HG02943 (cell line): ENCODE data around the gene DEPDC7.
"Not testable (repeated sequence)": the region's sequence is repeated elsewhere in the genome, so short reads cannot be mapped to it uniquely, and the experiment has no call there.

Experiments used
- ATAC-seq: cut with Tn5 transposase; IDR thresholded peaks from one replicate; pipeline ENCODE4 v1.9.1; 2021; ENCODE audit warnings: mild to moderate bottlenecking, low read depth, moderate library complexity; ENCODE audit not compliant: unreplicated experiment

Gene DEPDC7

DNA sequence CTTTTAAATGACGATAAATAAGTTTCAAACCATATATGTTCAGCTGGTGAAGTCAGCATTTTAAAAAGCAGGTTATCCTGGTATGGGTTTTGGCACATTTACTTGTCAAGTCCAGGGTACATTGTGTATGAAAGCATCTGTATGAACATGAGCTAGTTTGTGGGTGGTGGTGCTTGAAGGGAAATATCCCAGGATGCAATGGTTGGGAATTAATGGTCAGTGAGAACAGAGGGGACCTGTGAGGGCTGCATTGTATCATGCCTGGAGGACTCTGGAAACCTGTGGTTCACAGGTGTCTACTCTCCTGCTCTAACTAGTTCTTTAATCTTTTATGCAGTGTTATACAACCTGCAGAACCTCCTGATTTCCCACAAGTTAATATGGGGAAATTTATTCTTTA lies 5.8 kb downstream of the DEPDC7 start:
- ATAC-seq: no peak

- no peak for ATAC-seq
Observed at GRCh38 chr11:33021937-33022336, 6.3 kb downstream of the DEPDC7 start.

- no peak for ATAC-seq
Observed at GRCh38 chr11:33025339-33025722, 9.7 kb downstream of the DEPDC7 start.

- no peak for ATAC-seq
Observed at GRCh38 chr11:33027233-33027632, 11.6 kb downstream of the DEPDC7 start.

- no peak for ATAC-seq
Observed at GRCh38 chr11:33027846-33028536, 12.3 kb downstream of the DEPDC7 start.

DNA sequence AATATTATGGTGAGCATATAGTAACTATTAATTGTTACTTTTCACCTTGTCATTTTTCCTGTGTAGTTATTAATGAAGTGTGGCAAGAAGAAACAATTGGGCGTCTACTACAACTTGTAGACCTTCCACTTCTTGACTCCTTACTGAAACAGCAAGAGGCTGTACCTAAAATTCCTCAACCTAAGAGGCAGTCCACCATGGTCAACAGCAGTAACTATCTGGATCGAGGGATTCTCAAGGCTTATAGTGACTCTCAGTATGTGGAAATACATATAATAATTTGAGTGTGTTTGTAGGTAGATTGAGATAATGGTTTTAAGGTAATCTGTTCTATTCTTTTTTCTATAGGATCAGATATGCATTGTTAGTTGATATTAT lies 12.8 kb downstream of the DEPDC7 start:
- ATAC-seq: no peak

DNA sequence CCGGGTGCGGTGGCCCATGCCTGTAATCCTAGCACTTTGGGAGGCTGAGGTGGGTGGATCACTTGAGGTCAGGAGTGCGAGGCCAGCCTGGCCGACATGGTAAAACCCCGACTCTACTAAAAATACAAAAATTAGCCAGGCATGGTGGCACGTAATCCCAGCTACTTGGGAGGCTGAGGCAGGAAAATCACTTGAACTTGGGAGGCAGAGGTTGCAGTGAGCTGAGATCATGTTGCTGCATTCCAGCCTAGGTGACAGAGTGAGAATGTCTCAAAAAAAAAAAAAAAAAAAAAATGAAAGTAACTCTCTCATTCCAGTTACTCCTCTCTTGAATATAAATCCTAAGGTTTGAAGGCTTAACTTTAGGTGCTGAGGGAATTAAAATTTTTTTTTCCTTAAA lies 13.5 kb downstream of the DEPDC7 start:
- not testable (repeated sequence) for ATAC-seq

DNA sequence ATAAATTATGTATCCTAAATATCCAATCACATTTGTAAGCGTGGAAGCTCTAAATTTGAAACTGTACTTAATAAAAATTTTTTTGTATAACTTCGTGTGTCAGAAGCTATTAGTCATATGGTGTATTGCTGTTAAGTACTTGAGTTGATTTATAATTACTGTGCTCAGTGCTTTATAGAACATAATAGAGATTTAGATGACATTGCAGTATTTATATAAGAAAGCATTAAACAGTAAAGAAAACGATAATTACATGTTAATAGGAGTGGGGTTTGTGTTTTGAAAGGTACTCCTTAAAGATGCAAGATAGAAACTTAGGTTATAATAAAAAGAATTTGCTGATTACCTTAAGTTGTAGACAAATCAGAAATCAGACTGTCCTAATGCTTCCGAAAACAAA lies 17.8 kb downstream of the DEPDC7 start:
- ATAC-seq: no peak

DNA sequence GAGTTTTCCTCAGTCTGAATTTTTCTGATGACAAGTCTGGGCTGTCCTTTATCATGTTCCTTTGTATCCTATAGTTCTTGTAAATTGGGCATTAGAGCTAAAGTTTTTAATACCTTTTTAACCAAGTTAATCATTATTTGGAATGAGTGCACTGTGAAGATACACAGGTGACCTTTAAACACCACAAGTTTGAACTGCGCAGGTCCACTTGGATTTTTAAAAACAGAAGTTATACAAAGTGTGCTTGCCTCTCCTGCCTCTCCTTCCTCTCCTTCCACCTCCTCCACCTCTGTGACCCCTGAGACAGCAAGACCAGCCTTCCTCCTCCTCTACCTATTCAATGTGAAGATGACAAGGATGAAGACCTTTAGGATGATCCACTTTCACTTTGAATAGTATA lies 19.3 kb downstream of the DEPDC7 start:
- no peak for ATAC-seq

GRCh38 chr11:33039274-33040032 lies 23.8 kb downstream of the DEPDC7 start, which contains the start of gene TCP11L1:
TCP11L1 (plus strand) TSS chr11:33039572; CDS start chr11:33043774, 4,202 bp downstream.
- ATAC-seq: peak; percentile 78

DNA sequence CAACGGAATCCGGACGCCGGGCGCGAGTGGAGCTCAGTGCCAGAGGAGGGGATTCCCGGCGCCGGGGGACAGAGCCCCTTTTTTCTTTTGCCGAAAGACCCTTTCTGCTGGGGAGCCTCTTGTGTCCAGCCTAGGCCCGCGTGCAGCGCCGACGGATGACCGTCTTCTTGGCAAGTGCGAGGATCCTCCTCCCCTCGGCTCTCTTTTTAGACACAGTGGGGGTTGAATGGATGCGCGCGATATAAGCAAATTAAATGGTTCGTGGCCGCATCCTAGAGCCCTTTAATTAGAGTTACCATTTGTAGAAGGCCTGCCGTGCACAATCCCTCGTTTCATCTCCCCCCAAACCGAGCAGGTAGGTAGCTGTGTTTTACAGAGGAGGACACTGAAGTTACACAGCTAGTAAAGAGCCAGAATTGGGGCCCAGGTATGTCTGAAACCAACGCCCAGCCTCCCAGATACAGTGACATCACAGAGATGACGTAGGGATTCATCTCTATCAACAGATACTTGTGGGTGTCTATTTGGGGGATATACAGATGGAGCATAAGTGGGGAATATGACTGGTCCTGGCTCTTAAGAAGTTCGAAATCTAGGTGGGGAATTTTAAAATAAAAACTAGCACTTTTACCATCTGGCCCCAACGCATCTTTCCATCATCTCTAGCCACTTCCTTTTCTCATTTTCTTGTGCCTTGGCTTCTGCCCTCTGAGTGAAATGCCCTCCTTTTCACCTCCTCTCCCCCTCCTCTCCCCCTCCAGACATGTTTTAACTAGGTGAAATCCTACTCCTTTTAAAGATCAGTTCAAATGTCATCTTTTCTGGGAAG lies 24.6 kb downstream of the DEPDC7 start:
- ATAC-seq: no peak

DNA sequence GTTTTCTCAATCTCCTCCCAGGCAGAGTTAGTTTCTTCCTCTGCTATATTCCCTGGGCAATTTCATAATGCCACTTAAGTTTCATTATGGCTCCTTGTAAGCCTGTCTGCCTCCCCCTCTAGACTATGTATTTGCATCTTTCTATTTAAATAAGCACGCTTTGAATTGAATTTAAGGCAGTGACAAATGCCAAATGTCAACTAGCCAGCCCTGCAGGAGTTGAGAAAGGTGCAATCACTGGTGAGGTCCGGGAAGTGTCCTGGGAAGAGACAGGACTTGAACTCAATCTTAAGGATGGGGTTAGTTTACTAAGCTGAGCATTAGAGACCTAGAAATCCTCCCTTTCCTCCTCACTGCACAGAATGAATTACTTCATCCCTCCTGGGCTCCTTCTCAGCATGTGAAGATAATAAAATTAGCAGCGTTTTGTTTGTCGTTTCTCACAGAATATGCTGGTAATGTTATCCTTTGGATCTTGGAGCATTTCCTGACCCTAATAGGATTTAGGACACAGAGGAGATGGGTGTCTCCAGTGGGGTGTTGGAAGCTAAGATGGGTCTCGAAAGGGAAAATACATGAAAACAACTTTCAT lies 25.3 kb downstream of the DEPDC7 start:
- no peak for ATAC-seq

DNA sequence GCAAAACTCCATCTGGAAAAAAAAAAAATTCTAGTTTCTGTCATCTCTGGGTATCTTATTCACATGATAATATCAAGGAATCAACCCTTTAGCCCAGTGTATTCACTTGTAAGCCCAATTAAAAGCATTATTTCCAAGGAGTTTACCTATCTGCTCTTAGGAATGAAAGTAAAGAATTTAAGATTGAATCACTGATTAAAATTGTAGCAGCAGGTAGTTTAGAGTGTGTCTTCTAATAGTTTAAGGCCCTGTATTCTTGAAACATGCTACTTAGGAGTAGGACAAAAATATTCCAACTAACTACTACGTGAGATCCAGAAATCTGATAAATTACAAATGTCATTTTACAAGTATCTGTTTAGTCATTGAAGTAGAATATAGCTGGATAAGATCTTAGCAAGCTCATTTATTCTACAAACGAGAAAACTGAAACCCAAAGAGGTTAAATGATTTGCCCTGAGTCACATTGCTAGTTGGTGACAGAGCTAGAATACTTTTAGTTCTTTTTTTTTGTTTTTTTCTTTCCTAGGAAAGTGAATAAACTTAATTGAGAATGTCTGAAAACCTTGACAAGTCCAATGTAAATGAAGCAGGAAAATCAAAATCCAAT lies 27.6 kb downstream of the DEPDC7 start:
- no peak for ATAC-seq

DNA sequence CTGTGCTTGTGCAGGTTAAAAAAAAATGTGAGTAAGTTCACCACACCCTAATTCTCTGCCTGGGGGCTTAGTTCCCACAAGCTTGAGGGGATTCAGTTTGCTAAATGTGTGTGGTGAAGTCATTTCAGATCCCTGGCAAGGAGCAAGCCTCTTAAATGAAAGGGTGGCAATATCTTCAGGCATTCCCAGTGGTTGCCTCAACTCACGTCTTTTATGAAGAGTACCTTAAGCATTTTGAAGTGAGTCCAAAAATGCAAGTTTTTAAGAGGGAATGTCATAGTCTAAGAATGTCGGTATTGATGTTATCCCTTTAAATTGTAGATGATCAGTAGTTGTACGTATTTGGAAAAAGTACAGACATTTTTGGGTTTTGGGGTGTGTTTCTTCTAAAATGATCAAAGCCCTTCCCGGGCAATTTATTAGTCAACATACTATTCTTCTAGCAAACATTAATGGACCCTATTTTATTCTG lies 28.6 kb downstream of the DEPDC7 start:
- no peak for ATAC-seq

DNA sequence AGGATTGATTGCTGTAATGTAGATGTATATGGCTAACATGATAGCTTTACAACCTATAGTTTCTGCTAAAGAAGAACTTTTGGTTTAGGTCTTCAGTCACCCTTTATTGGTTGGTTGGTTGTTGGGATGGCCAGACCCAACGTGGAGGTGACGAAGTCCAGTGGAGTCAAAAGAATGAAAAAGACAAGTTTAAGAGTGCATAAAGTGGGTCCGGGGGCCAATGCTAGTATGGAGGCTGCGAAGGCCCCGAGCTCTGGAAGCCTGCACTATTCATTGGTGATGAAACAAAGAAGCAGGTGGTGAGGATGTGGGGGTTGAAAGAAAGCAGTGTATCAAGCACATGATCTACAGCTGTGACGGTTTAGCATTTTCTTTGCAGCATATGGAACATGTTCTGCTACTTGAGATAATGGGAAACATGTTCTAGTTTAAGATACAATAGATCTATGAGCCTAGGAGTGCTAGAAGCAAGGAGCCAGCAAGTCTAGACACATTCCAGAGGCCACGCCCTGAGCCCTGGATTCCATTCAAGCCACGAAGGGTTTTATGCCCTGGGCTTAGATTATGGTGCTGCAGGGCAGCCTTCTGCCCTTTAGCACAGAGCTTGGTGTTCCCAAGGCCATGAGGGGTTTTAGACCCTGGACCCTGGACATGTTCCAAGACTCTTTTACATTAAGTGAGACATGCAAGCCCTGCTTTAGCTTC lies 30.0 kb downstream of the DEPDC7 start:
- ATAC-seq: no peak

DNA sequence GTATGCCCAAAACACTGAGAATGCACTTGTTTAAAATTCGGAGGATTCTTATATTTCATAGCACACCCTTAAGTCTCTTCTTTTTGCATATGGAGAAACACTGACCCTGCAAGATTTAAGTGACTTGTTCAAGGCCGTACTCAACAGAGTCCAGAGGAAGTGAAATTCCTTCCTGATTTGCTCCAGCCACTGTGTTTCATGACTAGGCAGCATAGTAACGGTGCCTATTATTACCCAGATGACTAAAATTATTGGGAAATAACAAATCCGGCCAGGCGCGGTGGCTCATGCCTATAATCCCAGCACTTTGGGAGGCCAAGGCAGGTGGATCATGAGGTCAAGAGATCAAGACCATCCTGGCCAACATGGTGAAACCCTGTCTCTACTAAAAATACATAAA lies 33.0 kb downstream of the DEPDC7 start:
- not testable (repeated sequence) for ATAC-seq

DNA sequence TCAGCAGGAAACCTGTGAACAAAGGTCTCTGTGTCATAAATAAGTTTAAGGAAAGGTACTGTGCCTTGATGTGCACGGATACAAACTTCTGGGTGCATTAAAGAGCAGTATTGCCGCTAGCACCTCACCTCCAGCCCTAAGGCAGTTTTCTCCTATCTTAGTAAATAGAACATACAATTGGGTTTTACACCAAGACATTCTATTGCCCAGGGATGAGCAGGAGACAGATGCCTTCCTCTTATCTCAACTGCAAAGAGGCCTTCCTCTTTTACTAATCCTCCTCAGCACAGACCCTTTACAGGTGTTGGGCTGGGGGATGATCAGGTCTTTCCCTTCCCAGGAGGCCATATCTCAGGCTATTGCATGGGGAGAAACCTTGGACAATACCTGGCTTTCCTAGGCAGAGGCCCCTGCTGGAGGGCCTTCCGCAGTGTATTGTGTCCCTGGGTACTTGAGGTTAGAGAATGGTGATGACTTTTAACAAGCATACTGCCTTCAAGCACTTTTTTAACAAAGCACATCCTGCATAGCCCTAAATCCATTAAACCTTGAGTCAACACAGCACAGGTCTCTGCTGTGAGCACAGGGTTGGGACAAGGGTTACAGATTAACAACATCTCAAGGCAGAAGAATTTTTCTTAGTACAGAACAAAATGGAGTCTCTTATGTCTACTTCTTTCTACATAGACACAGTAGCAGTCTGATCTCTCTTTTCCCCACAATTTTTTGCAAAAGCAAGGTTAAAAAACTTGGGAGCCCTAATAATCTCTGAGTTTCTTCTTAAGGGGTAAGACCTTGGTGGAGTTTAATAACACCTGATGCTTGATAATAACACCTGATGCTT lies 34.1 kb downstream of the DEPDC7 start:
- ATAC-seq: not testable (repeated sequence)

DNA sequence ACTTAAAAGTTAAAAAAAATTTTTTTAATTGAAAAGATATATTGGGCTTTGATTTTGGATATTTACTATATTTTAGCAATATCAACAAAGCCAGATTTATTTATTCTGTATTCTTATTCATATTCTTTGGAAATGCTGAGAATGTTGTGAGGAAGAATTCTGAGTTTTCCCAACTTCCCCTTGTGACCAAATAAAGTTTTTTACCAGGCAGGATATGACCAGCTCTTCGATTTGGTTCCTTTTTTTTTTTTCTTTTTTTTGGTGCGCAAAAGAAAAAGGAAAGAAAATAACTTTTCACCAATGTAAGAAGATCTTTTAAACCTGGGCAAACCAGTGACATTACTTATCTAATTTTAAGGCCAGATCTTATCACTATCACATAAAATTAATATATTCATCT lies 36.6 kb downstream of the DEPDC7 start:
- no peak for ATAC-seq

DNA sequence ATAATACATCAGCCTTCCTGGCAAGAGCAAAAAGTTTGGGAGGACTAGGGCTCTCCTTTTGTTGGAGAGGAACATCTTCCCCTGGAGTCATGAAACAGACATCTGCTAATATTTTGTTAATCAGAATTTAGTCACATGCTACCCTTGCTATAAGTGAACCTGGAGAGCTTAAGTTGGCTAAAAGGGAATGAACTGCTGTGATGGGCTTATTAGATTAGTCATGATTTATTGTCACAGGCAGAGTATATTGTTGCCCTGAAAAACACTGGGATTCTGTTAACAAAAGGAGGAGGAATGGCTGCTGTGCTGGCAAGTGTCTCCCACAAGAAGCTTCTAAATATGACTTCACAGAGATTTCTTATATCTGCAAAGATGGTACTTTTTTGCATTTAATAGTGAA lies 39.7 kb downstream of the DEPDC7 start:
- ATAC-seq: no peak
